Activated naive CD8-positive, alpha-beta T cell treated with anti-CD3 and anti-CD28 coated beads, Interleukin-2, amount 50 U/mL, for 24 hours (primary cell): ENCODE data around the gene OR6J1.
"Not testable (repeated sequence)": the region's sequence is repeated elsewhere in the genome, so short reads cannot be mapped to it uniquely, and the experiment has no call there.

Experiments
- ATAC-seq: fragments of 150-1000 bp; cut with Tn5 transposase; one replicate; pipeline ENCODE4 v1.10.0; 2021
- DNase-seq: peaks from one replicate; pipeline ENCODE4 v3.0.0; 2021
- H3K27ac Mint-ChIP-seq: one replicate; pipeline ENCODE4 v1.8.0; 2021; ENCODE audit warnings: mild to moderate bottlenecking, mixed read lengths
- H3K27me3 Mint-ChIP-seq: one replicate; pipeline ENCODE4 v1.8.0; 2021; ENCODE audit warnings: mixed read lengths
- H3K36me3 Mint-ChIP-seq: one replicate; pipeline ENCODE4 v1.8.0; 2021; ENCODE audit warnings: low read depth, mixed read lengths
- H3K4me1 Mint-ChIP-seq: one replicate; pipeline ENCODE4 v1.8.0; 2021; ENCODE audit warnings: mixed read lengths
- H3K4me3 Mint-ChIP-seq: one replicate; pipeline ENCODE4 v1.8.0; 2021; ENCODE audit warnings: mild to moderate bottlenecking, moderate library complexity, mixed read lengths
- H3K9me3 Mint-ChIP-seq: one replicate; pipeline ENCODE4 v1.8.0; 2021; ENCODE audit warnings: mixed read lengths

OR6J1 gene

DNA sequence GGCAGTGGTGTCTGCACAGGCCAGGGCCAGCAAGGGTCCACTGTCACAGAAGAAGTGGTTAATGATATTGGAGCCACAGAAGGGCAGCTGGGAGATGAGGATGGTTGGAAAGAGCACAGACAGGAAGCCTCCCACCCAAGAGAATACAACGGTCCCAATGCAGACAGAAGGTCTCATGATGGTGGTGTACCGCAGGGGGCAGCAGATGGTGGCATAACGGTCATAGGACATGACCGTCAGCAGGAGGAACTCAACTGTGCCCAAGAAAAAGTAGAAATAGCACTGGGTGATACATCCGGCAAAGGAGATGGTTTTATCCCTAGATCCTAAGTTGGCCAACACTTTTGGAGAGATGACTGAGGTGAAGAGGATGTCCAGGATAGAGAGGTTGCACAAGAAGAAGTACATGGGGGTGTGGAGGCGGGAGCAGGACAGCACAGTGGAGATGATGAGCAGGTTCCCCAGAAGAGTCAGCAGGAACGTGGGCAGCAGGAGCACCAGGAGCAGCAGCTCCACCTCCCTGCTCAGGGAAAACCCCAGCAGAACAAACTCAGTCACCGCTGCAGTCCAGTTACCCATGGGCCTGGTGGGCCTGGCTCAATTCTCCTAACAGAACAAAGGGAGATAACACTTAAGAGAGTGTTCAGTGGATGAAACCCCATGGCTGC lies 9.8 kb downstream of the OR6J1 start:
- Mint-ChIP-seq H3K27ac (no peak overlapping the region), H3K4me3 (no peak overlapping the region), H3K27me3 (peaks cover 7% of the 10 kb centered on the region), H3K4me1 (no peaks in the 10 kb centered on the region), H3K9me3 (peaks cover 14% of the 10 kb centered on the region), H3K36me3 (no peaks in the 10 kb centered on the region)
- ATAC-seq: no peak
- DNase-seq: no peak

GRCh38 chr14:22630486-22630885 lies 13.7 kb downstream of the OR6J1 start:
- ATAC-seq: no peak
- no peaks in the 10 kb centered on the region for H3K36me3 Mint-ChIP-seq
- peaks cover 14% of the 10 kb centered on the region for H3K9me3 Mint-ChIP-seq
- peaks cover 7% of the 10 kb centered on the region for H3K27me3 Mint-ChIP-seq
- no peak overlapping the region for H3K4me3 Mint-ChIP-seq
- no peak overlapping the region for H3K27ac Mint-ChIP-seq
- H3K4me1 Mint-ChIP-seq: no peaks in the 10 kb centered on the region
- no peak for DNase-seq

DNA sequence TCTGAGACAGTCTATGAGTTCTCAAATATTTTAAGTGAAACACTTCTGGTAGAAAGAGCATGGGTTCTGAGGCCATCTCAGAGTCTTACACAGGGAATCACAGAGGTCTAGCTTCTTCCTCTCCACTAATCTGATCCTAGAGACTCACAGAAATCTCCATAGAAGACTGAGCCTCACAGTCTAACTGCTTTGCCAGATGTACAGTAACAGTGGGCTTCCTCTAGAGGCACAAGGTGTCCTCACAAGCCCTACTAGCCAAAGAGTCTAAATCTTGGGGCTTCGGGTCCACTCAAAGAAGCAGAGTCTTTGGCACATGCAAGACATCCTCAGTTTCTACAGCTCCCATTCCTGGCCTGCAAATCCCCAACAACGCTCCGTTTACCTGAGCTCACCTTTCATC lies 14.1 kb downstream of the OR6J1 start:
- Mint-ChIP-seq H3K27ac (no peak overlapping the region), H3K36me3 (no peaks in the 10 kb centered on the region), H3K4me3 (no peak overlapping the region), H3K9me3 (peaks cover 14% of the 10 kb centered on the region), H3K27me3 (peaks cover 7% of the 10 kb centered on the region), H3K4me1 (no peaks in the 10 kb centered on the region)
- DNase-seq (no peak), ATAC-seq (no peak)

GRCh38 chr14:22629361-22629760 lies 14.8 kb downstream of the OR6J1 start:
- no peak for DNase-seq
- Mint-ChIP-seq H3K36me3 (no peaks in the 10 kb centered on the region), H3K27ac (no peak overlapping the region), H3K27me3 (peaks cover 7% of the 10 kb centered on the region), H3K4me1 (no peaks in the 10 kb centered on the region), H3K4me3 (no peak overlapping the region), H3K9me3 (peaks cover 14% of the 10 kb centered on the region)
- ATAC-seq: no peak

DNA sequence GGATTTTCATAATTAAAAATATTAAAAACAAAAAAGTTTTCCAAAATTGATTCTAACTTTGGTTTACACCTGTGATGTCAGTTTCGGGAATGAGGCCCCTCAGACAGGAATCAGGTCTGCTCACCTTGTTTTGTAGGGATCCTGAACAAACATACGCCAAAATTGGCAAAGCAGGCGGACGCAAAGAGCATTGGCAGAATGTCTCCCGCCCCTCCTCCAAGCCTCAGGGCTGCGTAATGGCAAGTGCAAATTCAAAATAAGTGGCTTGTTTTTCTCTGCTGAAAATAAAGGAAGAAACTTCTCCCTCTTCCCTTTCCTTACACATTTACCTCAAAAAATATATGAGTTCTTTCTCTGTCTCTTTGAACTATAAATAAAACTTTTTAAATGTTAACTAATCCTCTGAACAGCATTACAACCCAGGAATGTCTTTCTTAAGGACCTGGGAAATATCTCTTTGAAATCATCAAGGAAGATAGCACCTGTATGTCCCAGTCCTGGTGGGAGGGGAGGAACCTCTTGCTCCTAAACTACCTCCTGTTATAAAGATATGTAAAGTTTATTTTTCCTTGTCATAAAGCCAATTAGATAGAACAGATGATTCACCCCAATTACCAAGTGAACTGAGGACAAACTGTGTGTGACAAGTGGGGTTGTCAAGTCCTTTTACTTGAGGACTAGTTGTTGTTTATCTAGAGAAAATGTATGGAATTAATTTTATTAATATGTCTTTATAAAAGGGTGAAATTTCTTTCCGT lies 16.5 kb downstream of the OR6J1 start:
- peaks cover 14% of the 10 kb centered on the region for H3K9me3 Mint-ChIP-seq
- no peak for DNase-seq
- H3K4me3 Mint-ChIP-seq: no peak overlapping the region
- no peak overlapping the region for H3K27ac Mint-ChIP-seq
- H3K27me3 Mint-ChIP-seq: peaks cover 7% of the 10 kb centered on the region
- no peaks in the 10 kb centered on the region for H3K36me3 Mint-ChIP-seq
- no peaks in the 10 kb centered on the region for H3K4me1 Mint-ChIP-seq
- no peak for ATAC-seq

DNA sequence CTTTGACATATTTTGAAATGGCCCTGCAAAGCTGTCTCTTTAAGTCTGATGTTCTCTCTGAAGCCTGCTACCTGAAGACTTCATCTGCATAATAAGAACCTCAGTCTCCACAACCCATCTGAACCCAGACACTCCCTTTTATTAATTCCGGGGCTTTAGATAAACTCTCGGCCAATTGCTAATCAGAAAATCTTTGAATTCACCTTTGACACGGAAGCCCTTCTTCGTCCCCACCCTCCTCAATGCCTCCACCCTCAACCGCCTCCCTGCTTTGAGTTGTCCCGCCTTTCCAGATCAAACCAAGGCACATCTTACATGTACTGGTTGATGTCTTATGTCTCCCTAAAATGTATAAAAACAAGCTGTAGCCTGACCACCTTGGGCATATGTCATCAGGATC lies 17.6 kb downstream of the OR6J1 start:
- Mint-ChIP-seq H3K36me3 (no peaks in the 10 kb centered on the region), H3K4me3 (no peak overlapping the region), H3K27ac (no peak overlapping the region), H3K27me3 (peaks cover 4% of the 10 kb centered on the region), H3K9me3 (peaks cover 11% of the 10 kb centered on the region), H3K4me1 (no peaks in the 10 kb centered on the region)
- no peak for ATAC-seq
- no peak for DNase-seq

GRCh38 chr14:22623047-22623446 lies 21.1 kb downstream of the OR6J1 start:
- ATAC-seq (no peak), DNase-seq (no peak)
- Mint-ChIP-seq H3K27ac (no peak overlapping the region), H3K36me3 (no peaks in the 10 kb centered on the region), H3K4me3 (no peak overlapping the region), H3K9me3 (no peaks in the 10 kb centered on the region), H3K27me3 (no peaks in the 10 kb centered on the region), H3K4me1 (no peaks in the 10 kb centered on the region)

GRCh38 chr14:22622255-22622654 lies 21.9 kb downstream of the OR6J1 start:
- ATAC-seq (no peak), DNase-seq (no peak)
- H3K27ac Mint-ChIP-seq: no peak overlapping the region
- no peaks in the 10 kb centered on the region for H3K36me3 Mint-ChIP-seq
- no peaks in the 10 kb centered on the region for H3K9me3 Mint-ChIP-seq
- no peak overlapping the region for H3K4me3 Mint-ChIP-seq
- H3K4me1 Mint-ChIP-seq: no peaks in the 10 kb centered on the region
- H3K27me3 Mint-ChIP-seq: no peaks in the 10 kb centered on the region

- not testable (repeated sequence) for DNase-seq, H3K9me3 Mint-ChIP-seq, H3K4me3 Mint-ChIP-seq, H3K27me3 Mint-ChIP-seq, H3K36me3 Mint-ChIP-seq, ATAC-seq, H3K27ac Mint-ChIP-seq, H3K4me1 Mint-ChIP-seq
These were observed 28.4 kb downstream of the OR6J1 start for GRCh38 chr14:22615765-22616164.

DNA sequence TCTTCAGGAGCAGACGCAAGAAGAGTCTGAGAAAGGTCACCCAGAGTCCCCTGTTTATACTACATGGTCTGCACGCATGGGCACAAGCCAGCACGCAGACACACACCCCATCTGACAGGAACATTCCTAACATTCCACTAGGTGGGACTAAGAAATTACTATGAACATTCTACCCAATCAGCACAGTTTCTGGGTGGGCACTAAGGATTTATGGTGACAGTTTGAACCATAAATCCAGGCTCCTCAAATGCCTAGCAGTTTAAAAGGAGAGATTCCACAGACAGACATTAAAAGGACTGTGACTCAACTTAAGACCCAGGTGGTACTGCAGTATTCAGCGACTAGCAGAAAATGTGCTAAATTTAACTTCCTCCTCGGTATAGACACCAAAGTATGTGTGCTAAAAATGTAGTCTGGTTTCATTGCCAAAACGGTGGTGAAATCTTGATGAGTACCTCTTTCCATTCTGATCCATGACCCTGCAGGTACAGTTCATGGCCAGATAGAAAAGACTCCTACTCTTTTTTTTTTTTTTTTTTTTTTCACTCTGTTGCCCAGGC lies 29.8 kb downstream of the OR6J1 start:
- peaks cover 9% of the 10 kb centered on the region for H3K36me3 Mint-ChIP-seq
- H3K27ac Mint-ChIP-seq: no peak overlapping the region
- no peaks in the 10 kb centered on the region for H3K4me1 Mint-ChIP-seq
- no peaks in the 10 kb centered on the region for H3K27me3 Mint-ChIP-seq
- H3K4me3 Mint-ChIP-seq: no peak overlapping the region
- no peaks in the 10 kb centered on the region for H3K9me3 Mint-ChIP-seq
- ATAC-seq (peak; percentile 52), DNase-seq (no peak)

GRCh38 chr14:22613736-22614239 lies 30.4 kb downstream of the OR6J1 start:
- H3K27me3 Mint-ChIP-seq: no peaks in the 10 kb centered on the region
- ATAC-seq (no peak), DNase-seq (no peak)
- no peak overlapping the region for H3K27ac Mint-ChIP-seq
- no peaks in the 10 kb centered on the region for H3K9me3 Mint-ChIP-seq
- H3K36me3 Mint-ChIP-seq: peaks cover 9% of the 10 kb centered on the region
- no peaks in the 10 kb centered on the region for H3K4me1 Mint-ChIP-seq
- no peak overlapping the region for H3K4me3 Mint-ChIP-seq

- H3K27ac Mint-ChIP-seq: no peak overlapping the region
These were observed 31.0 kb downstream of the OR6J1 start for GRCh38 chr14:22613106-22613695.

GRCh38 chr14:22610931-22611330 lies 33.2 kb downstream of the OR6J1 start:
- DNase-seq (no peak), ATAC-seq (no peak)
- peaks cover 13% of the 10 kb centered on the region for H3K36me3 Mint-ChIP-seq
- H3K4me3 Mint-ChIP-seq: no peak overlapping the region
- H3K27ac Mint-ChIP-seq: no peak overlapping the region
- H3K4me1 Mint-ChIP-seq: no peaks in the 10 kb centered on the region
- H3K9me3 Mint-ChIP-seq: no peaks in the 10 kb centered on the region
- no peaks in the 10 kb centered on the region for H3K27me3 Mint-ChIP-seq

More at GRCh38 chr14:22613106-22613695, 31.0 kb downstream of the OR6J1 start:
- H3K4me1 Mint-ChIP-seq: no peaks in the 10 kb centered on the region
- H3K9me3 Mint-ChIP-seq: no peaks in the 10 kb centered on the region
- H3K36me3 Mint-ChIP-seq: peaks cover 9% of the 10 kb centered on the region
- ATAC-seq (no peak), DNase-seq (no peak)
- H3K27me3 Mint-ChIP-seq: no peaks in the 10 kb centered on the region
- H3K4me3 Mint-ChIP-seq: no peak overlapping the region

DNA sequence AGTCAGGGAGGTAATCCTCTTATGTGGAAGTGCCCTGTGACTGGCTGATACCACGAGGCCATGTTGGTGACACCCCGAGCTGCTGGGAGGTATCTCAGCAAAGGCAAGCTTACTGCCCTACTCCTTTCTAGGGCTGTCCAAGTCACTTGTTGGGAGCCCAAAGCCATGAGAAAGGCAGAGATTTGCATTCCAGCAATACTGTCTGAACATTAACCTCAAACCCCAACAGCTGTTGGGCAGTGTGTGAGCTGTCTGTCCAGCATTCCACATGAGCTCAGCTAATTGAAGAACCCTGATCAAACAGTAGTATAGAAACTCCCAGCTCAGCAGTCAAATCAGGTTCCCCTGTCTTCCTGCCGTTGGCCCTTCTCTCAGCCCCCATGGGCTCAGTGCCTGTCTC lies 36.9 kb downstream of the OR6J1 start:
- H3K4me1 Mint-ChIP-seq: no peaks in the 10 kb centered on the region
- no peak for DNase-seq
- no peak for ATAC-seq
- H3K27me3 Mint-ChIP-seq: no peaks in the 10 kb centered on the region
- H3K4me3 Mint-ChIP-seq: no peak overlapping the region
- no peaks in the 10 kb centered on the region for H3K9me3 Mint-ChIP-seq
- H3K27ac Mint-ChIP-seq: no peak overlapping the region
- H3K36me3 Mint-ChIP-seq: peaks cover 24% of the 10 kb centered on the region

DNA sequence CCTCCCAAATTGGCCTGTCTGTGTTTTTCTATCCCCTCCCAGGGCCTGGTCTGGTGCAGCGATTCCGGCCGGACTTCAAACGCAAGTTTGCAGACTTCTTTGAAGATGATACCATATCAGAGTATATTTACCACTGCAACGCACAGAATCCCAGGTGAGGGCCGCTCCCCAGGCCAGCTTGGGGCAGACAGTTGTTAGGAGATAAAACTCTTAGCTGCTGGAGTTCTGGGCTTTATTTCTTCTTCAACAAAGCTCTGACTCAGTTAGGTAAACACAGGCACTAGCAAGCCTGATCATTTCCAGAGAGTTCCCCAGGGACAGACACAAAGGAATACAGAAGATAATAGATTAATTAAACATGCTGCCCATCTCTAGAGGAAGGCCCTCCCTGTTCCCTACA lies 37.8 kb downstream of the OR6J1 start:
- H3K36me3 Mint-ChIP-seq: peaks cover 26% of the 10 kb centered on the region
- no peaks in the 10 kb centered on the region for H3K9me3 Mint-ChIP-seq
- H3K4me1 Mint-ChIP-seq: no peaks in the 10 kb centered on the region
- no peak for DNase-seq
- no peak for ATAC-seq
- no peak overlapping the region for H3K27ac Mint-ChIP-seq
- H3K4me3 Mint-ChIP-seq: no peak overlapping the region
- H3K27me3 Mint-ChIP-seq: no peaks in the 10 kb centered on the region
